IMR-90 (cell line): Measurements from ENCODE around the gene TCEAL4. TPM values are rescaled to one million over a fixed set of nuclear protein-coding genes. Genes with fewer than 3 reads are reported as not detected.

ENCODE experiments used
- ATAC-seq: fragments of 200-7000 bp; cut with Tn5 transposase; 2 replicates; pipeline ENCODE4 v1.9.1; 2020; ENCODE audit warnings: low read depth, mild to moderate bottlenecking, moderate library complexity
- BruUV-seq: library from RNA; stranded (reverse); fragments of 400-500 nt; replicated peaks from 2 replicates; lab custom pipeline; 2021; lab: Mats Ljungman, UMichigan
- CTCF ChIA-PET: fragments of 300-600 bp; formaldehyde crosslinking; extraction: SDS; loops from one replicate; lab custom pipeline; 2021; ENCODE audit warnings: antibody characterized with exemption; lab: Yijun Ruan, JAX
- POLR2A ChIA-PET: fragments of 300-600 bp; sonication (Branson Sonifier 250); formaldehyde crosslinking; loops from one replicate; lab custom pipeline; 2022; ENCODE audit warnings: antibody characterized with exemption; ENCODE audit not compliant: unreplicated experiment; lab: Charles Lee
- DNase-seq: peaks from one replicate; pipeline ENCODE4 v3.0.0; 2013
- H2AFZ ChIP-seq: replicated peaks from 2 replicates; pipeline ENCODE3; 2013; ENCODE audit warnings: low read length, mild to moderate bottlenecking; ENCODE audit not compliant: poor library complexity
- H2AK5ac ChIP-seq: 2 replicates; pipeline ENCODE4 v1.6.1; 2013; ENCODE audit warnings: low read depth, low read length, inconsistent platforms
- H2AK9ac ChIP-seq: replicated peaks from 2 replicates; pipeline ENCODE3; 2013; ENCODE audit warnings: mild to moderate bottlenecking, low read depth, low read length, moderate library complexity; ENCODE audit not compliant: poor library complexity
- H2BK120ac ChIP-seq: 2 replicates; pipeline ENCODE4 v1.6.1; 2013; ENCODE audit warnings: low read depth, low read length, inconsistent platforms
- H2BK15ac ChIP-seq: 3 replicates; pipeline ENCODE4 v1.6.1; 2013; ENCODE audit warnings: low read depth, low read length, inconsistent platforms
- H2BK20ac ChIP-seq: 2 replicates; pipeline ENCODE4 v1.6.1; 2013; ENCODE audit warnings: low read depth, mild to moderate bottlenecking, inconsistent platforms, low read length, moderate library complexity
- H2BK5ac ChIP-seq: 2 replicates; pipeline ENCODE4 v1.6.1; 2013; ENCODE audit warnings: mild to moderate bottlenecking, low read depth, low read length, inconsistent platforms; ENCODE audit not compliant: poor library complexity, severe bottlenecking
- H3K14ac ChIP-seq: replicated peaks from 2 replicates; pipeline ENCODE4 v1.6.1; 2013; ENCODE audit warnings: low read depth, low read length, inconsistent platforms
- H3K18ac ChIP-seq: 2 replicates; pipeline ENCODE4 v1.6.1; 2013; ENCODE audit warnings: low read depth, low read length, control low read depth
- H3K23ac ChIP-seq: 2 replicates; pipeline ENCODE4 v1.6.1; 2013; ENCODE audit warnings: low read depth, low read length, inconsistent platforms
- H3K27ac ChIP-seq: 2 replicates; pipeline ENCODE4 v1.5.1; 2013; ENCODE audit warnings: mild to moderate bottlenecking, control low read depth, low read length; ENCODE audit not compliant: insufficient read depth
- H3K27me3 ChIP-seq: 2 replicates; pipeline ENCODE4 v1.6.1; 2013; ENCODE audit warnings: low read length; ENCODE audit not compliant: control insufficient read depth, insufficient read depth
- H3K36me3 ChIP-seq: 2 replicates; pipeline ENCODE4 v1.6.1; 2013; ENCODE audit warnings: low read length, mixed read lengths; ENCODE audit not compliant: control insufficient read depth, insufficient read depth
- H3K4ac ChIP-seq: 2 replicates; pipeline ENCODE4 v1.6.1; 2013; ENCODE audit warnings: low read depth, low read length, inconsistent platforms
- H3K4me1 ChIP-seq: 2 replicates; pipeline ENCODE4 v1.6.1; 2013; ENCODE audit warnings: low read length, mixed read lengths; ENCODE audit not compliant: control insufficient read depth, insufficient read depth
- H3K4me2 ChIP-seq: 2 replicates; pipeline ENCODE4 v1.6.1; 2013; ENCODE audit warnings: low read depth, mild to moderate bottlenecking, control low read depth, low read length, moderate library complexity
- H3K4me3 ChIP-seq: 2 replicates; pipeline ENCODE4 v1.5.1; 2013; ENCODE audit warnings: low read depth, mild to moderate bottlenecking, control low read depth, low read length, moderate library complexity; ENCODE audit not compliant: insufficient read depth
- H3K56ac ChIP-seq: 2 replicates; pipeline ENCODE4 v1.6.1; 2013; ENCODE audit warnings: low read length, inconsistent platforms; ENCODE audit not compliant: insufficient read depth; ENCODE audit errors: extremely low read depth
- H3K79me1 ChIP-seq, 2 experiments: 2 replicates each; pipeline ENCODE4 v1.6.1; 2013; ENCODE audit warnings: low read length in 2 of 2, inconsistent platforms in 1 of 2, low read depth in 1 of 2
- H3K9ac ChIP-seq: 2 replicates; pipeline ENCODE4 v1.6.1; 2013; ENCODE audit warnings: low read depth, low read length, control low read depth
- H3K9me1 ChIP-seq: 2 replicates; pipeline ENCODE4 v1.6.1; 2013; ENCODE audit warnings: low read length, inconsistent platforms; ENCODE audit not compliant: insufficient read depth
- H3K9me3 ChIP-seq: 2 replicates; pipeline ENCODE4 v1.6.1; 2013; ENCODE audit warnings: low read length; ENCODE audit not compliant: control insufficient read depth, insufficient read depth
- H4K20me1 ChIP-seq: 2 replicates; pipeline ENCODE4 v1.6.1; 2013; ENCODE audit warnings: low read length, inconsistent platforms; ENCODE audit not compliant: insufficient read depth
- H4K5ac ChIP-seq: 2 replicates; pipeline ENCODE4 v1.6.1; 2013; ENCODE audit warnings: mild to moderate bottlenecking, low read depth, low read length, control low read depth
- H4K8ac ChIP-seq, 2 experiments: 2 replicates each; pipeline ENCODE4 v1.6.1; 2013; ENCODE audit warnings: low read depth in 2 of 2, low read length in 2 of 2, control low read depth in 1 of 2, inconsistent platforms in 1 of 2
- H4K91ac ChIP-seq: 2 replicates; pipeline ENCODE4 v1.6.1; 2013; ENCODE audit warnings: low read depth, low read length, inconsistent platforms; ENCODE audit not compliant: insufficient read depth
- MAFK ChIP-seq: IDR thresholded peaks from 2 replicates; pipeline ENCODE4 v1.6.1; 2012; ENCODE audit warnings: low read depth, low read length, improper control_type of control experiment
- MAZ ChIP-seq: IDR thresholded peaks from 2 replicates; pipeline ENCODE4 v1.6.1; 2012; ENCODE audit warnings: low read depth, mild to moderate bottlenecking, low read length, improper control_type of control experiment, moderate library complexity, borderline replicate concordance
- MXI1 ChIP-seq: IDR thresholded peaks from 2 replicates; pipeline ENCODE4 v1.6.1; 2012; ENCODE audit warnings: low read depth, mild to moderate bottlenecking, low read length, moderate library complexity, borderline replicate concordance
- NFE2L2 ChIP-seq: fragments of 150-350 bp; IDR thresholded peaks from 2 replicates; pipeline ENCODE4 v1.6.1; 2016; ENCODE audit warnings: low read depth, mild to moderate bottlenecking, low read length
- POLR2A ChIP-seq: IDR thresholded peaks from 2 replicates; pipeline ENCODE4 v1.6.1; 2012; ENCODE audit warnings: mild to moderate bottlenecking, low read depth, low read length
- RFX5 ChIP-seq: IDR thresholded peaks from 2 replicates; pipeline ENCODE4 v1.8.0; 2012; ENCODE audit warnings: low read depth, mild to moderate bottlenecking, low read length, moderate library complexity
- USF2 ChIP-seq: fragments of 150-350 bp; IDR thresholded peaks from 2 replicates; pipeline ENCODE4 v1.6.1; 2017; ENCODE audit warnings: mild to moderate bottlenecking, antibody characterized with exemption, low read length, low read depth
- WGBS, 2 experiments: methylation state at CpG; one replicate each; pipeline versions ENCODE4 v1.1.5 to v1.1.7; 2013; ENCODE audit warnings: missing lambda C conversion rate in 2 of 2; ENCODE audit not compliant: insufficient read length in 1 of 2; ENCODE audit errors: extremely low coverage in 2 of 2; 5-methylcytosine and 5-hydroxymethylcytosine counted together
- dilution Hi-C: fragments of 300-500 bp; cut with HindIII; formaldehyde crosslinking; loops from one replicate; pipeline ENCODE4 v1.14.3; 2018; ENCODE audit warnings: low sequenced_read_pairs; ENCODE audit not compliant: unreplicated experiment
- in situ Hi-C: fragments of 300-500 bp; cut with MboI; formaldehyde crosslinking; loops from 3 replicates; pipeline ENCODE4 v1.14.3; 2019; ENCODE audit warnings: low sequenced_read_pairs, inconsistent platforms, mixed read lengths
- intact Hi-C: fragments of 100-400 bp; cut with micrococcal nuclease; formaldehyde crosslinking; loops from 2 replicates; pipeline ENCODE4 v1.10.0; 2022
- polyA plus RNA-seq, 3 experiments: library from polyadenylated mRNA; depleted of rRNA; stranded (reverse); fragments of >200 nt; gene quantifications; 2 replicates each; pipeline ENCODE4 v1.2.3, GENCODE V29; 2012; ENCODE audit warnings: low replicate concordance in 1 of 3
- total RNA-seq: library from RNA; depleted of rRNA; stranded (reverse); fragments of >200 nt; gene quantifications from 2 replicates; pipeline ENCODE4 v1.2.3, GENCODE V29; 2012

The TCEAL4 gene
- total and polyA plus RNA-seq, 2 of the 4 experiments (the other 2 are of a cell fraction): 11.1 to 31.9 TPM

DNA sequence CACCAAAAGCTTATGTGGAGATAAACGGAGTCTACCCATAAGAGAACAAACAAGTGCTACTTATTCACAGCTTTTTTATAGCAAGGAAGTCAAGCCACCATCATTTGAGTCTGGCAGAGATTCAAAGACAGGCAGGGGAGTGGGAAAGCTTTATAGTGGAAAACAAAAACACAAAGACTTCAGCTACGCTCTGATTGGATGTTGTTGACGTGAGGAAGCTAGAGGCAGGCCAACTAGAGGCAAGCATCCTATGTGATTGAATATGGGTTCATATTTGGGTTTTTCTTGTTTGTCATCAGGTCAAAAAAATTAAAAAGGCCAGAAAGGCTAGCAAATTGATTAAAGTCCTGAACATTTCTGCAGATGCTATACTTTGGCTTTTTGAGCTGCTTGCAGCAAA lies 719 bp upstream of the TCEAL4 start:
- H4K8ac ChIP-seq: no peak overlapping the region
- H2BK120ac ChIP-seq: no peak overlapping the region
- H3K23ac ChIP-seq: 0 out of 2 replicates have a peak overlapping the region, but pooled peaks have one; percentile 29
- H4K20me1 ChIP-seq: no peaks in the 10 kb centered on the region
- 100% methylated on average over 1 of the region's 3 CpGs; no CpG with 5 or more reads in 1 of the 2 experiments for WGBS, 2 experiments
- H3K9me3 ChIP-seq: no peaks in the 10 kb centered on the region
- DNase-seq (no peak), ATAC-seq (no peak)
- H3K4me3 ChIP-seq: no peak overlapping the region
- dilution Hi-C loops: no loop called here
- ChIA-PET CTCF (no interaction called here), POLR2A (no interaction called here)
- no peaks in the 10 kb centered on the region; the same call in 1 of the 2 replicates for H3K9me1 ChIP-seq
- no peak overlapping the region for H2AK5ac ChIP-seq
- H3K4me1 ChIP-seq: no peaks in the 10 kb centered on the region; the same call in 1 of the 2 replicates
- H2BK5ac ChIP-seq: no peak overlapping the region
- H2BK20ac ChIP-seq: no peak overlapping the region
- H2BK15ac ChIP-seq: no peak overlapping the region
- H3K56ac ChIP-seq: no peak overlapping the region
- no peak for TF ChIP-seq MAFK
- no peak for TF ChIP-seq POLR2A
- no peak for TF ChIP-seq USF2
- TF ChIP-seq RFX5: no peak
- TF ChIP-seq MAZ: no peak
- no peak for TF ChIP-seq MXI1
- TF ChIP-seq NFE2L2: no peak
- H4K5ac ChIP-seq: no peak overlapping the region
- H3K27me3 ChIP-seq: no peaks in the 10 kb centered on the region
- H3K79me1 ChIP-seq: peaks cover 6 to 24% of the 10 kb centered on the region in 2 experiments; a peak in 2 of 4 replicates
- no peak overlapping the region for H4K91ac ChIP-seq
- H3K4ac ChIP-seq: no peak overlapping the region
- no peak overlapping the region for H2AFZ ChIP-seq
- H2AK9ac ChIP-seq: no peak overlapping the region
- H3K14ac ChIP-seq: no peak overlapping the region
- no peak overlapping the region for H3K18ac ChIP-seq
- H3K36me3 ChIP-seq: peaks cover 4% of the 10 kb centered on the region; the same call in 1 of the 2 replicates
- H3K27ac ChIP-seq: no peak overlapping the region
- intact Hi-C loops: no loop called here
- no TSS peak for BruUV-seq
- in situ Hi-C loops: no loop called here
- H3K9ac ChIP-seq: no peak overlapping the region
- 0 out of 2 replicates have a peak overlapping the region, but pooled peaks have one; percentile 16 for H3K4me2 ChIP-seq
